Stimulated activated CD4-positive, alpha-beta T cell treated with anti-CD3 and anti-CD28 coated beads, Interleukin-2, amount 100 ng/mL, for 4 hours (primary cell): ENCODE measurements around the gene KCND2.
"Not testable (repeated sequence)": the region's sequence is repeated elsewhere in the genome, so short reads cannot be mapped to it uniquely, and the experiment has no call there.

Source experiments
- DNase-seq: peaks from one replicate; pipeline ENCODE4 v3.0.0-alpha.2; 2020; ENCODE audit warnings: low read depth

KCND2 gene

DNA sequence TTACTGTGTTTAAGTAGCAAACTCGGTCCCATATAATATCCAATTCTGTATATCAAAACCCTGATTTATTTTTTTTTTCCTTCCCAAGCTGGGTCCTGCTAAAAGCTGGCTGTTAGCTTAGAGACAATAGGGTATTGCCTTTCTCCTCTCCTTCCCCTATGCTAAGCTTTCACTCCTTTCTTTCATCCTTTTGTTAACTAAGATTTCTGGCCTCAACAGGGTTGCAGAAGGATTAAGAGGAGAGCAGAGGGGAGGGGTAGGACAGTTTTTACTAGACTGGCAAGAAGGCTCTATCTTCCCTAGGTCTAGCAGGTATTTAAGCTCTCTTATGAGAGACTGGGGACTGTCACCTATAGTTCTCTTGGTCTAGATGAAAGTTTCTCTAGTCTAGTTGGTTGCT lies 229.2 kb downstream of the KCND2 start:
- DNase-seq = no peak

DNA sequence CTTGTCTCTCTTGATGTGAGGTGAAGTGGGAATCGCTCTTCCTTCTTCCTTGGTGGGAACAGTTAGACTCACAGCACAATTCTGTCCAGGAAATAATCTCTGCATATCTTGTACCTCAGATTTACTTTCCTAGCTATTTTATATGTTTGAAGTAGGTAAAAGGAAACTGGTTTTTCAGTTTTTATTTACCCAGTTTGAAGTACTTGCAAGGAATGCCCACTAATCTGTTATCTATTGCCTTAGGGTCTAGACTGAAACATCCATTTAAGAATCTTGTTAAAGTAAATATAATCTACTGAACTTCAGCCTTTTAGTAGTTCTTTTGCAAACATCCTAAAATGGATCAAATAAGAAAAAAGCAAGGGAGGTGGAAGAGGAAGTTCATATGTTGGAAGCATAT lies 229.8 kb downstream of the KCND2 start:
- no peak for DNase-seq

DNA sequence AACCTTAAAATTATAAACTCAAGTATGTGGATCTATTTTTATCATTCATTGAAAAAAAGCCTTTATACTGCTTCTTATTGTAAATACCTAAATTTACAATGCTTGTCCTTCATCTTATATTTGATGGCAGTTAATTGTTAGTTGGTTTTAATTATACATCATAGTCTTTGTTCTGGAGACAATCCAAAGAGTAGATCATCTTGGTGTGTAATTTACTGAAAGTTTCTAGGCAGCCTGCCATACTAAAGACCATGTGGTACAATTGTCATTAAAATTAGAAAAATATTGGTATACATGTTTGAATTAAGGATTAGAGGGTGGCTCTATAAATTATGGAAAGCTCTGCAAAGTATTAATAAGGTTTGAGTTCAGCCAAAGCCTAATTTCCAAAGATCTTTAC lies 231.4 kb downstream of the KCND2 start:
- DNase-seq = no peak

DNA sequence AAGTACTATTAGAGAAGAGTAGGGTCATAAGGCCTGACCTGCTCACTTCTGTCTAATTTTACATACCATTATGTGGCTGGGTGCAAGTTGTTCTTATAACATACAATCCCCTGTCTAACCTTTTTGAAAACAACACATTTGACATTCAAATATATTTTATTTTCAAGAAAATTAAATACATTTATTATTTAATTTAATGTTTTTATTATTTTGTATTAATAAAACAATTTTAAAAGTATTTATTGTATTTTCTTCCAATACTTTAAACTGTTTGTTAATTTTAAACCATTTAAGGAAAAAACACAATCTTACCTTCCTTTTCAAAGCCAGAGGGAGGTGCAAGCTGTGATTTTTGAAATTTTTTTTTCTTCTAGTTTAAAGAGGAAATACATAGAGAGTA lies 232.8 kb downstream of the KCND2 start:
- DNase-seq = no peak

DNA sequence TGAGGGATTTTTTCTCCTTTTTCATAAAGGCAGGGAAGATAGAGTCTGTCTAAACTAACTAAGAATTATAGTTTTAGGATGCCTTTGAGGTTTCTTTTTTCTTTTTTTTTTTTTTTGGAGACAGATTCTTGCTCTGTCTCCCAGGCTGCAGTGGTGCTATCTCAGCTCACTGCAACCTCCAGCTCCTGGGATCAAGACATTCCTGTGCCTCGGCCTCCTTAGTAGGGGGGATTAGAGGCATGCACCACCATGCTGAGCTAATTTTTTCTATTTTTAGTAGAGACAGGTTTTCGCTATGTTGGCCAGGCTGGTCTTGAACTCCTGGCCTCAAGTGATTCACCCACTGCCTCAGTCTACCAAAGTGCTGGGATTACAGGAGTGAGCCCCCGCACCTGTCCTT lies 239.7 kb downstream of the KCND2 start:
- DNase-seq = no peak

DNA sequence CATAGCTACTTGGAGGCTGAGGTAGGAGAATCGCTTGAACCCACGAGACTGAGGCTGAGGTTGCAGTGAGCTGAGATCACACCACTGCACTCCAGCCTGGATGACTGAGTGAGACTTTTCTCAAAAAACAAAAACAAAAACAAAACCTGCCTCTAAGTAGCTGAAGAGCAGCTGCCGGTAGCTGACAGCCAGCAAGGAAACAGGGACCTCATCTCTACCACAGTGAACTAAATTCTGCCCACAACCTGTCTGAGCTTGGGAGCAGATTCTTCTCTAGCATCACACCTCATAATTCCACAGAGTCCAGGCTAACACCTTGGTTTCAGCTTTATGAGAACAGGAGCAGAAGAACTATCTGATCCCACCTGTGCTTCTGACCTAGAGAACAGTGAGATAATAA lies 246.2 kb downstream of the KCND2 start:
- no peak for DNase-seq

DNA sequence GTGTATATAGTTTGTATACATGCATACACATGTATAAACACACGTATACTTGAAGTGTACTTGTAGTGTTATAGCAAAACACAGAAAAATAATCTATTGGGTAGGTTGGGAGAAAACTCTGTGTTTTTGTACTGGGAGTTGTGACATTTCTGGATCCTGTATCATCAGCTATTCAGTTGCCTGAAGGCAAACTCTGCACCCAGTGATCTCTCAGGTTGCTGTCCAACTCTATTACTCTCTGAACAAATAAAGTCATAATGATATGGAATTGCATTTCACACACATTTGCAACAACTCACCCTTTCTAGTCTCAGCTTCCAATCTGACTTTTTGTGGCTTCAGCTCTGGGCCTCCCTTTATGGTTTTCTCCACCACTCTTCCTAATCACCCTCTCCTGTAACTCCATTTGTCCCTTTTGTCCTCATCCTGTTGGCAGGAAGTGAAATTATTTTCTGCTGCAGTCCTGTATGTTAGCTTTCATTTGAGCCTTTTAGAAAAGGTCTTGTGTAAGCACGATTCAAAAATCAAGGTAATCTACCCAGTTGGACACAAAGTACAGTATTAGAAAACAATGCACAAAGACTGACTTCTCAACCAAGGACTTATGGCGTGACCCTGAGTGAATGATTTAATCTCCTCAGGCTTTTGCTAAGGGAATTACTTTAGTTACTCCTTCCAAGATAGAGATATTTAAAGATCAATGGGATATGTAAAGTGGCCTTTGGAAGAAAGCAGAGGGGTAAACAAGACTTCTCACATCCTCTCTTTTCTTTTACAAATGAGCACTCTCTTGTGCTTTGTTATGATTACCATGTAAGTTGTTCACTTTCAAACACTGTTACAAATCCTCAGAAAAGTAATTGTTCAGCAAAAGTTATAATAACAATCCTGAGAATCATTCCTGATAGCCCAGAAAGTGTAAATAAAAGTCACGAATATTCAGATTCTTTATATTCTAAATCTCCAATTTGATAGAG lies 249.1 kb downstream of the KCND2 start:
- DNase-seq = no peak

DNA sequence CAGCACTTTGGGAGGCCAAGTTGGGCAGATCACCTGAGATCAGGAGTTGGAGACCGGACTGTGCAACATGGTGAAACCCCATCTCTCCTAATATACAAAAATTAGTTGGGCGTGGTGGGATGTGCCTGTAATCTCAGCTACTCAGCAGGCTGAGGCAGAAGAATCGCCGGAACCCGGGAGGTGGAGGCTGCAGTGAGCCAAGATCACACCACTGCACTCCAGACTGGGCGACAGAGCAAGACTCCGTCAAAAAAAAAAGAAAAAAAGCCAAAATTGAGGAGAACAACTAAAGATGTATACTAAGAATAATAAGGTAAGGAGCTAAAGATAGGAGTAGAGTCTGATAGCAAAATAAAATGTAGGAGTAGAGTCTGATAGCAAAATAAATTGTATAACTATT lies 251.0 kb downstream of the KCND2 start:
- no peak for DNase-seq

DNA sequence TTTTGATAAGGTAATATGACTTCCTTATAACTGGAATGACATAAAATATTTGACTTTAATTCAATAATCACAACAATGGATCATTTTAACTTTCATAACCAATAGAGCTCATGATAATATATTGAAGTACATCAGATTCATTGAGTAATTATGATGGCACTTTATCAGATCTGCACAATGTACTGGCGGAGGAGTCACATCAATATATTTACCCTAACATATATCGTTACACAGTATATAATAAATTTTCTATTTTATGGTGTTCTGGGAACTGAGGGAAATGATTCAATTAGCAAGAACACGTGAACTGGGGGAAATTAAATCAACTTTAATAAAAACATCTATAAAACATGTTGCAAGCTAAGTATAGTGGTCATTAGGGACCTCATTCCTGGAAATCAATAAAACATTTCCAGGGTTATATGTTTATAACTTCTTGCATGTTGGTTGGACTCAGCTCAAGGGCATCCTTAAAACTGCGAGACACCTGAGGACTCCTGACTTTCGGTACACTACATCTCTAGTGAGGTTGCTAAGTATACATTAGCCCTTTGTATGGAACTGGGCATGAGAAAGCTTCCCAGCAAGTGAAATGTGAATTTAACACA lies 254.0 kb downstream of the KCND2 start:
- no peak for DNase-seq

DNA sequence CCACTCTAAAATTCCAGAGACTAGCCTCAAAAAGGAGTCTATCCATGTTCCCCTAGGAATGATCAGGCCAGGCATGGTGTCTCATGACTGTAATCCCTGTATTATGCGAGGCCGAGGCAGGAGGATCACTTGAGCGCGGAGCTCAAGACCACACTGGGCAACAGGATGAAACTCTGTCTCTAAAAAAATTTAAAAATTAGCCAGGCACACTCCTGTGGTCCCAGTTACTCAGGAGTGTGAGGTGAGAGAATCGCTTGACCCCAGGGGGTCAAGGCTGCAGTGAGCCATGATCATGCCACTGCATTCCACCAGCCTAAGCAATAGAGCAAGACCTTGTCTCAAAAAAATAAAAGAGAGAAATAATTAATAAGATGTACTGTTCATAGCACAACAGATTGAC lies 256.8 kb downstream of the KCND2 start:
- no peak for DNase-seq

DNA sequence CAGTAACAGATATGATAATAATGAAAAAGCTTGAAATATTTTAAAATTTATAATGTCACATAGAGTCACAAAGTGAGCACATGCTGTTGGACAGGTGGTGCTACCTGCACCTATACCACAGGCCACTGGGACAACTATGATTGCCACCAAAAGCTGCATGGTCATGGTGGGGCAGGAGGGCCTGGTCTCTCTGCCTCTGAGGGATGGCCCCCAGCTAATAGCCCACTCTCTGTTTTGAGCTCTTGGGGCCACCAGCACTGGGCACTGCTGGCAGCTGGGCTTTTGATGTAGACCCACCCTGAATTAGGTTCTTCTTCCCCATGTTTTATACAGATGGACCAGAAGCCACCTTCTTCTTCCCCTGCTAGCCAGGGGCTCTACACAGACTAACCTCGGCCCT lies 265.4 kb downstream of the KCND2 start:
- no peak for DNase-seq

DNA sequence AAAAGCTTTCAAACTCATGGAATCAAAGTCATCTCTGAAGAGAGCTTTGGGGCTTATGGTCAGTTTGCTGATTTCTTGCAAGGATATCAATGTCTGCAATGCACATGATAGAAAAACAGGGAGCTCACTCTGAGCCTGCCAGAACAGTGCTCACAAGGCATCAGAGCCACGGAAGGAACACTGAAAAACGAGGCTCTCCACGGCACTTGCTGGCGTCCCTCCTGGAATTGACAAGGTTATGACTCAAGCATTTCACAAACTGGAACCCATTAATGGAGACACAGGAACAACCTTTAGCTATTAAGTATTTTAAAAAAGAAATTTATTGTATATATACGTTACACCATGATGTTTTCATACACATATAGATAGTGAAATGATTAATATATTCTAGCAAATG lies 266.3 kb downstream of the KCND2 start:
- DNase-seq = no peak

DNA sequence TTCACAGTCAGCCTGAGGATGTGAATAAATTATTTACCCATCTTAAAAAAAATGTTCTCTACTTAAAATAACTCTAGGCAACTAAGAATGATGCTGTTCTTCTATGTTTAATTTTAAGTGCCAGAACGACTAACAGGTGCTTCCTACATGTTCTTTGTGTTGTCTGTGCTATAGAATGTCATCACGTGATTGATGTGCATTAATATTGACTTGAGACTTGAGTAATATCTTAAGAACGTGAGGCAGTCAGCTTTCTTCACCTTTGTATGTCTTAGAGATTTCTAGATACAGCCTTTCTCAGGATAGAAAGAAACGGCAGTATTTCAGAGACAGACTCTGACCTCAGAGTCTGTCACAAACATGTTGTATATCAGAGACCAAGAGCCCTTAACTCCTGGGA lies 274.6 kb downstream of the KCND2 start:
- no peak for DNase-seq

DNA sequence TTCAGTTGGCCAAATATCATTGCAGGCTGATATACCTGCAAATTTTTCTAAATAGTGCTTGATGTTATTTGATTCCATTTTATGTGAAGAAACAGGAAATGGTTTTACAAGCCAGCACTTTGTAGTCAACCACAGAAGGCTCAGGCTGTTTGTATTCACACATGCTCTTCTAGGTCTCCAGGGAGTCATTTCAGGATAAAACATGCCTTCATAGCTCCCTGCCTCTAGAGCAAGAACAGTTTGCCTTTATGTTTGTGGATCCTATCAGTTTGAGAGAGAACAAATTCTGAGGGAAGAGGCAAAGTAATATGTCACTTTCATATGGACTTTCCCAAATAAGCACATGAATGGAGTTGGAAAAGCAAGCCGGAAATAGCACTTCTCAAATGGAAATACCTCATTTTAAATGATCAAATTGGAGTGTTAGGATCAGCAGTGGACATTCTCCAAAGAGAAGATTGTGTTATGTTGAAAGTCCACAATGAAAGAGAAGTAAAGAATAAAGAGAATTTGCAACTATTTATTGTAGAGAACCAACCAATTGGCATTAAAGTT lies 277.6 kb downstream of the KCND2 start:
- DNase-seq = no peak

DNA sequence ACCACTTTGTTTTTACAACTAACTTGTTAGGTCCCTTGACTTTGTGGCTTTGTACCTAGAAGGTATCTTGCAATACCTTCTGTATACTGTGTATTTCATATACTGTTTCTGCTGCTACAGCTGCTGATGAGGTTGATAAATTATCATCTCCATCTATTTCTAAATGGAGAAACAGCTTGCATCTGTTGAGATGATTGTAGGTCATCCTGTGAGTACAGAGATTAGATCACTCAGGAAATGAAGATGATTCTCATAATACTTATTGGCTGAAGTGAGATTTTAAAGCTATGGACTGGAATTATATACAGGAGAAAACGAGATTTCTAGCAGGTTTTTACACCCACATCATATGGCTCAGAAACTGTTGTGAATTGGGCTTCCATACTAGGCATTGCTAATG lies 280.5 kb downstream of the KCND2 start:
- no peak for DNase-seq

DNA sequence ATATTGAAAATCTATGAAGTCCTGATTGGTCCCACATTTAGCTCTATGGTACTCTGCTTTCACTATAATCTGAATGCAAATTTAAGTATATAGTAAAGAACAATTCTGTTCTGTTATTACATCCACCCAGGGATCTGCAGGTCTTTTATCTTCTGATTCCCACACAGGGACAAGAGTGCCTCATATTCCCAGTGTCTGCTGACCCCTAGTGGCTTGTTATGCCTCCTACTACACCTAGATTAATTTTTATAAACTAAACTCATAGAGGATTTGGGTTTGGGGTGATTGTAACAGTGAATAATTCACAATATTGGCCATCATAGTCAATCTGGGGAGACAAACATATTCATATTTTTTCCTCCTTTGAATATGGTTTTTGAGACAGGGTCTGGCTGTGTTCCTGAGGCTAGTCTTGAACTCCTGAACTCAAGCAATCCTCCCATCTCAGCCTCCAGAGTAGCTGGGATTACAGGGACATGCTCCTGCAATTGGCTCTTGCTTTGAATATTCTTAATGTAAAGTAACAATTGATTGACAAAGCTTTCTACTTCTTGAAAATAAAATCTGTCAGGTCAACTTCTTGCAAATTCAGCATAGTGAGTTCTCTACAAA lies 282.1 kb downstream of the KCND2 start:
- DNase-seq = no peak

DNA sequence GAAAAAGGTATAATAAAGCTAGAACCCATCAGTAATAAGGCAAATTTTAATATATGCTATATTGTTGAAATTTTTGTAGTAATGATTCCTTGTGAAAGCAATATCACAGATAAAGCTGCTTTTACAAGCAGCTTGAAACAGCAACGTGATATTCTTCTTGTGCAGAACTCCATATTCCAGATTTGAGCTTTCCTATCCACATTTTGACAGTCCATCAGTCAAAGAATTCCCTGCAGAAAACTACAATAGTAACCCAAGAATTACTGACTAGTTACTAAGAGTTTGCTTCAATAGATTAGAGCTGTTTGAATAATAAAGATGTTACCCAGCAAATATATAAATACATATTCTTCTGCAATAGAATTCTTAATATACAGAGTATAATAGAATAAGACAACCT lies 291.2 kb downstream of the KCND2 start:
- no peak for DNase-seq

DNA sequence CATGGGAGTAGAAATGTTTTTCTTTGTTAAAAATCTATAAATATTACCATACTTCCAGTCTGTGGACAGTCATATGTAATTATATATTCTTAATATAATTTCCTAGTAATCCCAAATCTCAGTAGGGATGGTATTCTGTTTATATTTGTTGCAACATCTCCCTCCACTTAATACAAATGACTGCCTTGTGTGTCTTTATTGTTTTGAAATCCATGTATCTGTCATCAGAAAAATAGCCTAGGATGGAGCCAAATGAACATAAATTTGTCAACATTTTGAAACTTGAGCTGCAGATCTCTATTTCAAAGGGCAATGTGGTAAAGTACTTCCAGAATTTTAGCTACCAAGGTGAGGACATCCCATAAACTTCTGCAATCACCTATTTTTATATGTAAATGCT lies 294.2 kb downstream of the KCND2 start:
- no peak for DNase-seq

DNA sequence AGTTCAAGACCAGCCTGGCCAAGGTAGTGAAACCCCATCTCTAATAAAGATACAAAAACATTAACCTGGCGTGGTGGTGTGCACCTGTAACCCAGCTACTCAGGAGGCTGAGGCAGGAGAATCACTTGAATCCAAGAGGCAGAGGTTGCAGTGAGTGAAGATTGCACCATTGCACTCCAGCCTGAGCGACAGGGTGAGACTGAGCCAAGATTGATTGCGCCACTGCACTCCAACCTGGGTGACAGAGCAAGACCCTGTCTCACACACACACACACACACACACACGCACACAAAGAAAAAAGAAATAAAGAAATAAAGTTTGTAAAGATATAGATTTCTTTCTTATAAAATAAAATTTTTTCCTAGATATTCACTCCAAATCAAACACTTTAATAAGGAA lies 305.7 kb downstream of the KCND2 start:
- not testable (repeated sequence) for DNase-seq

DNA sequence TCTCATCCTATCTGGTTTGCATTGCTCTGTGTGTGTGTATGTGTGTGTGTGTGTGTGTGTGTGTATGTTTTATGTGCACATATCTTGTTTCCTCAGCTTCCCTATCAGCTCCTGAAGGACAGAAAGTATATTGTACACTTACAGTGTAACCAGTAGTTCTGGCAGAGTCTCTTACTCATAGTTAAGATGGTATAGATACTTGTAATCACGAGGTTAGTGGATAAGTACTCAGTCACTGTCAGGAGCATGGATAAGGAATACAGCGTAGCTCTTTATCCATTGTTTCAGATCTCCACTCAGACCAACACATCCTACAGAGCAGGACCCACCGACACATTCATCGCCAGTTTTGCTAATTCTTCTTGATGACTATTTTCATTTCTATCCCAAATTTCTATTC lies 309.9 kb downstream of the KCND2 start:
- DNase-seq = no peak

DNA sequence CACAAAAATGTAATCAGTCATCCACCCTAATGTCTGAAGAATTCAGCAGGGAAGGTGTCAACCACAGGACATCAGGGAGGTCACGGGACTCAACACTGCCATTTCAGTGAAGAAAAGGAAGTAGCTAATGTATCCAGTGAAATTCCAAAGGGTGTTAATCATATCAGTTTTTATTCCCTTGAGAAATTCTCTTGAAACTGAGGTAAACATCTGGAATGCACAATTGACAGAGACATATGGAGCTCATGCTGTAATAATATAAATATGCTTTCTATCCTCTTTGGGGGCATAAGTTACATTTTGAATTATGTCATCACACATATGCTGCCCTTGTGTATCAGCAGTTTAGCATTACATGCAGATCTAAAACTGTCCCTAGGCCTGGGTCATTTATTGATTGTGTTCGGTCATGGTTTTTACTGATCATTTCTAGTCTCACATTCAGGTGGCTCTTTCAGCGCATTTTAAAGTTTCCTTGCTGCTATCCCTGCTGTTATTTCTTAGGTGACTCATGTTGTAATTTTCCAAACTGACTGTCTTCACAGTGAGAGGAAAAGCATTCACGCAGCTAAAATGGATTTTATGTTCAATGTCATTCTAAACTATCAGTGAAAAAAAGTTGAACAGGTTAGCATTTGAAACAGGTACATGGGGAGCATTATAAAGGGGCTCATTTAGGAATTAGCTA lies 311.1 kb downstream of the KCND2 start:
- no peak for DNase-seq

DNA sequence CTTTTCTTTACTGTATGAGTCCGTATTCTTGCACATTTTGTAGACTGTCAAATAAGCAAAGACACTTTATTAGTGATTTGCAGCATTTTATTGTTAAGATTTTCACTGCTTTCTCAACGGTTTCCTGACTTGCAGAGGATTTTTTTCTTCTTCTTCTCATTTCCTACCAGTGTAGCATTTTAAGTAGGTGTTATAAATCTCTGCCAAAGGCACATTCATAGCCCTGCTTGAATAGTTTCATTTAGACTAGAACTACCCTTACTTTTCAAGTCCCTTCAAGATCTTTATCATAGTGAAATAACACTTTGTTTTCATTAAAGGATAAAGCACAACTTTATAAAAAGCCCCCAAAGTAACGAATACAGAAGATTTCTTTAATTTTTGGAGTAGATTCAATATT lies 313.6 kb downstream of the KCND2 start:
- no peak for DNase-seq
